Measurements from ENCODE around the gene KRT7. TPM values are rescaled to one million over a fixed set of nuclear protein-coding genes. Genes with fewer than 3 reads are reported as not detected.
"Not testable (repeated sequence)": the region's sequence is repeated elsewhere in the genome, so short reads cannot be mapped to it uniquely, and the experiment has no call there.

Gene KRT7
- total RNA-seq, 4 donors from 2014 or later, result 333 to 826 (median 460) TPM

DNA sequence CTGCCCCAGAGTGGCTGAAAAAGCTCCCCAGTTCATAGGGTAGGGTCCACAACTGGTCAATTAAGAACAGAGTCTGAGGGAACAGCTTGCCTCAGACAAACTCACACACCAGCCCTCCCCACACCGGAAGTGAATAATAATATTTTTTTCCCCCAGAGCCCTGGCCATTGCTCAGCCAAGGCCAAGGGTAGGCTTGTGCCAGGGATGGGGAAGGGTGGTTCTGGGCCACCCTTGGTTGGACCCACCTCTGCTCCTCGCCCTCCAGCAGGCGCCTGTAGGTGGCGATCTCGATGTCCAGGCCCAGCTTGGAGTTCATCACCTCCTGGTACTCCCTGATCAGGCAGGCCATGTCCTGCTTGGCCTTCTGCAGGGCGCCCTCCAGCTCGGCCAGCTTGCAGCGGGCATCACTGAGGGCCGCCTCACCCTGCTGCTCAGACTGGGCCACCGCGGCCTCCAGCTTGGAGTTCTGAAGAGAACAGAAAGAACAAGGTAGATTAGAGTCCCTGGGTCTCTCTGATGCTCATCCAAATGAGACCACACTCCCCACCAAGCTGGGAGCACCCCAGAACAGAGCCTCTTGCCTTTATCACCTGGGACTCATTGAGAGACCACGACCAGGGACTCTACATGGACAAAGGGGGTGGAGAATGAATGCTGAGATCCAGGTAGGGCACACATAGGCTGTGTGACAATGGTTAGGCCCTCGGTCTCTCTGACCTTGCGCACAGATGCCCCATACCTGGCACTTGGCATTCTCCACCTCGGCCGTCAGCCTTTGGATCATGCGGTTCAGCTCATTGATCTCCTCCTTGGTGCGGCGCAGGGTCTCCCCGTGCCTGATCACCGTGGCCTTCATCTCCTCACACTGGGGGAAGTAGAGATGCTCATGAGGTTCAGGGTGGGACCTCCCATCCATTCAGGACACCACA lies 54.1 kb downstream of the KRT7 start:
- H3K27me3 ChIP-seq; H3K4me1 ChIP-seq; H3K4me3 ChIP-seq (replicated peaks in 1 of 3); intact Hi-C loops (cut with DNase I); H3K36me3 ChIP-seq; H3K9me3 ChIP-seq; DNase-seq; H3K27ac ChIP-seq: not testable (repeated sequence)
- TF ChIP-seq, protein P1, sequence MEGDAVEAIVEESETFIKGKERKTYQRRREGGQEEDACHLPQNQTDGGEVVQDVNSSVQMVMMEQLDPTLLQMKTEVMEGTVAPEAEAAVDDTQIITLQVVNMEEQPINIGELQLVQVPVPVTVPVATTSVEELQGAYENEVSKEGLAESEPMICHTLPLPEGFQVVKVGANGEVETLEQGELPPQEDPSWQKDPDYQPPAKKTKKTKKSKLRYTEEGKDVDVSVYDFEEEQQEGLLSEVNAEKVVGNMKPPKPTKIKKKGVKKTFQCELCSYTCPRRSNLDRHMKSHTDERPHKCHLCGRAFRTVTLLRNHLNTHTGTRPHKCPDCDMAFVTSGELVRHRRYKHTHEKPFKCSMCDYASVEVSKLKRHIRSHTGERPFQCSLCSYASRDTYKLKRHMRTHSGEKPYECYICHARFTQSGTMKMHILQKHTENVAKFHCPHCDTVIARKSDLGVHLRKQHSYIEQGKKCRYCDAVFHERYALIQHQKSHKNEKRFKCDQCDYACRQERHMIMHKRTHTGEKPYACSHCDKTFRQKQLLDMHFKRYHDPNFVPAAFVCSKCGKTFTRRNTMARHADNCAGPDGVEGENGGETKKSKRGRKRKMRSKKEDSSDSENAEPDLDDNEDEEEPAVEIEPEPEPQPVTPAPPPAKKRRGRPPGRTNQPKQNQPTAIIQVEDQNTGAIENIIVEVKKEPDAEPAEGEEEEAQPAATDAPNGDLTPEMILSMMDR (IDR thresholded peaks at IDR 0.05), result peak in 1 of 6 experiments; percentile 13
- WGBS, 2 donors, result 92% methylated on average over 11 to 15 of the region's 21 CpGs

DNA sequence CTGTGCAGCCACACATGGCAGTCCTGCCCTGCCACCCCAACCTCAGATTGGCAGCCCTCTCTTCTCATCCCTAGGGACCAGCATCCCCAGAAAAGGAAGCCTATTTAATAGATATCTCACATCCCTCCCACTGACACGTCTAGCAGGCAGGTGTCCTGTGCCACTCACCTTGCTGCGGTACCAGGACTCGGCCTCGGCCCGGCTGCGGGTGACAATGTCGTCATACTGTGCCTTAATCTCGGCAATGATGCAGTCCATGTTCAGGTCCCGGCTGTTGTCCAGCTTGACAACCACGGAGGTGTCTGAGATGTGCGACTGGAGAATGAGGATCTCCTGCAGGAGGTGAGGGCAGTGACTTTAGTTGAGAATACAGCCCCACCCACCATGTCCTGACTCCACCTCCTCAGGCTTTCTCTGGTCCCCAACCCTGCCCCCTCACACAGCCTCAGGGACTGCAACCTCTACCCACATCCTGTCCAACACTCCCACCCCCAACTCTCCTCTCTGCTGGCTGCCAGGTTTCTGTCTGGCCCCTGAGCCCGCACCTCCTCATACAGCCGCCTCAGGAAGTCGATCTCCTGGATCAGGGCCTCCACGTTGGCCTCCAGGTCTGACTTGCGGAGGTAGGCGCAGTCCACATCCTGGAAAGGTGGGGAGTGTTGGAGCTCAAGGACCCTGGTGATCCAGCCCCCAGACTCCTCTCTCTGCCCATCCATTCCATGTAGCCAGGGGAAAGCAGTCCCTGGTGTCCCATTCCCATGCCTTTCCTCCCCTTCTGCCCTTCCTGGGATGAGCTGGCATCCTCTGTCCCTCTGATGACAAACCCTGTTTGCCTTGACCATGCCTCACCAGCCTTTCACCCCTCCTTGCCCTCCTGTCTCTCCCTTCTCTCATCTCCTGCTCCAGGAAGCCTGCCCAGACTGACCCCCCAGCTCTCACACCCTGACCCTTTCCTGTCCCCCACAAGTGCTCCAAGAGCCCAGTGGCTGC lies 55.1 kb downstream of the KRT7 start:
- H3K27me3 ChIP-seq; H3K27ac ChIP-seq; intact Hi-C loops (cut with DNase I); H3K36me3 ChIP-seq; H3K4me3 ChIP-seq (replicated peaks in 1 of 3); DNase-seq; H3K9me3 ChIP-seq; H3K4me1 ChIP-seq: not testable (repeated sequence)
- 87 to 89% methylated on average over 14 to 17 of the region's 17 CpGs for WGBS, 2 donors

DNA sequence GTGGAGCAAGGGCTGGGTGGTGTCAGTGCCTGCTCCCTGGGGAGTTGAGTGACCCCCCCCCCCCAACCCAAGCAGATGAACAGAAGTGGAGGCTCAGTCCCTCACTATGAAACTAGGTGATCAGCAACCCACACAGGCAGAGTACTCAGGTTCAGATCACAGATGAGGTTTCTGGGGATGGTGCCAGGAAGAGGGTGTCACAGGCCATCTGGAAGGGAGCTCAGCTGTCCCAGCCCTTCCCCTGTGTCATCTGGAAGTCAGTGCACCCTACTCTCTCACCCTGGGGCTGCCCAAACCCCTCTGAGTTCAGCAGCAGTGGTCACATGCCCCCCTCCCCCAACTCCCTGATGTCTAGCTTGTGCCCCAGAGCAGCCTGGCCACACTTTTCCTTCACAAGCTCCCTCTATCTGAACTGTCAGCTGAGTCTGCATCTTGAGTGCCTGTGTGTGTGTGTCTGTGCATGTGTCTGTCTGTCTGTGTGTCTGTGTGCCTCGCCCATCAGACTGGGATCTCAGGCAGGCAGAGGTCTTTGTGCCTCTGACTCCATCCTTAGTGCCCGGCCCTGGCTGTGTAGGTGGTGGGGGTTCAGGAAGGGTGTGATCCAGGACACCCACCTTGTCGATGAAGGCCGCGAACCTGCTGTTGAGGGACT lies 57.6 kb downstream of the KRT7 start:
- H3K9me3 ChIP-seq; intact Hi-C loops (cut with DNase I); H3K27ac ChIP-seq; DNase-seq; H3K36me3 ChIP-seq; H3K4me3 ChIP-seq (replicated peaks in 1 of 3); H3K4me1 ChIP-seq; H3K27me3 ChIP-seq: not testable (repeated sequence)
- WGBS, 2 donors, result no CpG with 5 or more reads among the region's 5 CpGs

DNA sequence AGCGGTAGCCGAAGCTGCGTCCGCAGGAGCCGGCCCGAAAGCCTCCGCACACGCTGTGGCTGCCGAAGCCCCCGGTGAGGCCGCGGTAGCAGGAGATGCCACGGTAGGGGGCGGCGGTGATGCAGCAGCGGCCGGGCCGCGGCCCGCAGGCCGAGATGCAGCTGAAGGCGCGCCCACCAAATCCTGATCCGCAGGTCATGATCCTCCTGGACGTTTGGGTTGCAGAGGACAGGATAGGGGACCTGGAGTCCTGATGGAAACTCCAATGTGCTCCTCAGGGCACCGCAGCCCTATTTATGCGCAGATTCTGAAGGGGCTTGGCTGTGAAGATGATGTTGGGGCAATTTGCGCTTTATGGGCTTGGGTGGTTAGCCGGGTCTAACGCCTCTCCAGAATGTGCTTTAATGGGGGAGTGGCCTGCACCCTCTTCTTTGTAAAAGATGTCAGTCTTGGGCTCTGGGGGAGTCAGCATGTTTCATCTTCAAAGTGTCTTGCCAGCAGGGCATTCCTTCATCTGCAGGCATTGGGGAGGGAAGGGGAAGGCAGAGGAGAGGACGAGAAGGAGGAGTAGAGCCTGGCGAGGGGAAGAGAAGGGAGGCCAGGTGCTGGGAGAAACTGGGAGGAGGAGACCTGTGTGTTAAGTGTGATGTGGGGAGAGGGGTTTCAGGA lies 58.4 kb downstream of the KRT7 start, which contains the start of gene KRT81:
KRT81 (minus strand) TSS at position 268 of the 669 bp plus-strand sequence; CDS start at position 199, 69 bp downstream.
- TF ChIP-seq, protein P1 (IDR thresholded peaks at IDR 0.05), result no peak
- TF ChIP-seq POLR2A (IDR thresholded peaks at IDR 0.05), result no peak
- Histone ChIP-seq H3K9me3 (no peaks in the 10 kb centered on the region), H3K4me3 (replicated peaks in 1 of 3) (no peak within 1 kb of the TSS), H3K36me3 (no peaks in the 10 kb centered on the region), H3K27ac (no peak within 1 kb of the TSS), H3K4me1 (no peaks in the 10 kb centered on the region), H3K27me3 (no peaks in the 10 kb centered on the region)
- 46 to 62% methylated on average over 12 to 16 of the region's 32 CpGs for WGBS, 2 donors
- intact Hi-C loops (cut with DNase I), result no loop called here
- DNase-seq, result no peak

DNA sequence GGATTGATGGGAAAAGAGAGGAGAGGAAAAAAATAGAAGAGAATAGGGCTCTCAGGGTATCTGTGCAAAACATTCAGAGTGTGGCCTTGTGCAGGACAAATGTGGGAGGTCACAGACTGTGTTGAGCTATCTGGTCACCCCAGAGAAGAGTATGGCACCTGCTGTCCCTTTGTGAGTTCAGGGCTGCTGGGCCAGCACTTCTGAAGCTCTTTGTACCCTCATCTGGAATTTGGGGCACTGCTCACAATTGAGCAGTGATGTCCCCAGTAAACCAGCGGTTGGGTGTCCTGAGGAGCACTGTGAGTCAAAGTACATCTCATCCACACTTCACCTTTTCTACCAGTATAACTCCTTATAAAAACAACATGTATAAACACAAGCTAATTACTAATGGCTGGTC lies 60.9 kb downstream of the KRT7 start:
- 94 to 100% methylated on average over 1 of the region's 1 CpG for WGBS, 2 donors
- H3K27ac ChIP-seq, result no peak overlapping the region
- no peak overlapping the region for H3K4me3 ChIP-seq (replicated peaks in 1 of 3)
- DNase-seq, result no peak
- no peaks in the 10 kb centered on the region for H3K27me3 ChIP-seq
- H3K4me1 ChIP-seq, result no peaks in the 10 kb centered on the region
- intact Hi-C loops (cut with DNase I), result no loop called here
- TF ChIP-seq, protein P1 (IDR thresholded peaks at IDR 0.05), result no peak
- TF ChIP-seq POLR2A (IDR thresholded peaks at IDR 0.05), result no peak
- no peaks in the 10 kb centered on the region for H3K9me3 ChIP-seq
- H3K36me3 ChIP-seq, result no peaks in the 10 kb centered on the region

Measured in thyroid gland (tissue), 4 donors.